ENCODE measurements around the gene OMD. TPM values are rescaled to one million over a fixed set of nuclear protein-coding genes. Genes with fewer than 3 reads are reported as not detected.

OMD gene, protein sequence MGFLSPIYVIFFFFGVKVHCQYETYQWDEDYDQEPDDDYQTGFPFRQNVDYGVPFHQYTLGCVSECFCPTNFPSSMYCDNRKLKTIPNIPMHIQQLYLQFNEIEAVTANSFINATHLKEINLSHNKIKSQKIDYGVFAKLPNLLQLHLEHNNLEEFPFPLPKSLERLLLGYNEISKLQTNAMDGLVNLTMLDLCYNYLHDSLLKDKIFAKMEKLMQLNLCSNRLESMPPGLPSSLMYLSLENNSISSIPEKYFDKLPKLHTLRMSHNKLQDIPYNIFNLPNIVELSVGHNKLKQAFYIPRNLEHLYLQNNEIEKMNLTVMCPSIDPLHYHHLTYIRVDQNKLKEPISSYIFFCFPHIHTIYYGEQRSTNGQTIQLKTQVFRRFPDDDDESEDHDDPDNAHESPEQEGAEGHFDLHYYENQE
- not detected for total RNA-seq

GRCh38 chr9:92424340-92424739, at the start of gene OMD:
Gene OMD (minus strand): TSS chr9:92424471. CDS start chr9:92417558, 6,913 bp downstream.
- intact Hi-C loops (cut with micrococcal nuclease): no loop called here

GRCh38 chr9:92468206-92468605, 43.9 kb upstream of the OMD start:
- Mint-ChIP-seq H3K36me3 (ENCODE audit: low read depth) (no peaks in the 10 kb centered on the region), H3K4me1 (ENCODE audit: low read depth) (no peaks in the 10 kb centered on the region), H3K27me3 (no peaks in the 10 kb centered on the region), H3K27ac (no peak overlapping the region), H3K9me3 (no peaks in the 10 kb centered on the region), H3K4me3 (no peak overlapping the region)
- TF ChIP-seq, protein P1, sequence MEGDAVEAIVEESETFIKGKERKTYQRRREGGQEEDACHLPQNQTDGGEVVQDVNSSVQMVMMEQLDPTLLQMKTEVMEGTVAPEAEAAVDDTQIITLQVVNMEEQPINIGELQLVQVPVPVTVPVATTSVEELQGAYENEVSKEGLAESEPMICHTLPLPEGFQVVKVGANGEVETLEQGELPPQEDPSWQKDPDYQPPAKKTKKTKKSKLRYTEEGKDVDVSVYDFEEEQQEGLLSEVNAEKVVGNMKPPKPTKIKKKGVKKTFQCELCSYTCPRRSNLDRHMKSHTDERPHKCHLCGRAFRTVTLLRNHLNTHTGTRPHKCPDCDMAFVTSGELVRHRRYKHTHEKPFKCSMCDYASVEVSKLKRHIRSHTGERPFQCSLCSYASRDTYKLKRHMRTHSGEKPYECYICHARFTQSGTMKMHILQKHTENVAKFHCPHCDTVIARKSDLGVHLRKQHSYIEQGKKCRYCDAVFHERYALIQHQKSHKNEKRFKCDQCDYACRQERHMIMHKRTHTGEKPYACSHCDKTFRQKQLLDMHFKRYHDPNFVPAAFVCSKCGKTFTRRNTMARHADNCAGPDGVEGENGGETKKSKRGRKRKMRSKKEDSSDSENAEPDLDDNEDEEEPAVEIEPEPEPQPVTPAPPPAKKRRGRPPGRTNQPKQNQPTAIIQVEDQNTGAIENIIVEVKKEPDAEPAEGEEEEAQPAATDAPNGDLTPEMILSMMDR (IDR thresholded peaks at IDR 0.05): no peak
- no peak for ATAC-seq
- ChIA-PET CTCF (no interaction called here), POLR2A (no interaction called here)
- intact Hi-C loops (cut with micrococcal nuclease): no loop called here
- no peak for DNase-seq

More at GRCh38 chr9:92424340-92424739, at the start of gene OMD:
- ChIA-PET CTCF (no interaction called here), POLR2A (no interaction called here)
- no peaks in the 10 kb centered on the region for H3K4me1 Mint-ChIP-seq (ENCODE audit: low read depth)
- H3K27me3 Mint-ChIP-seq: no peaks in the 10 kb centered on the region
- no peaks in the 10 kb centered on the region for H3K36me3 Mint-ChIP-seq (ENCODE audit: low read depth)
- no peaks in the 10 kb centered on the region for H3K9me3 Mint-ChIP-seq
- no peak for ATAC-seq
- H3K27ac Mint-ChIP-seq: no peak within 1 kb of the TSS
- TF ChIP-seq, protein P1 (IDR thresholded peaks at IDR 0.05): no peak
- H3K4me3 Mint-ChIP-seq: no peak within 1 kb of the TSS
- no peak for DNase-seq

- intact Hi-C loops (cut with micrococcal nuclease): no loop called here
- Mint-ChIP-seq H3K4me1 (ENCODE audit: low read depth) (no peaks in the 10 kb centered on the region), H3K9me3 (no peaks in the 10 kb centered on the region), H3K27me3 (no peaks in the 10 kb centered on the region), H3K4me3 (no peak overlapping the region), H3K36me3 (ENCODE audit: low read depth) (no peaks in the 10 kb centered on the region), H3K27ac (no peak overlapping the region)
- TF ChIP-seq, protein P1 (IDR thresholded peaks at IDR 0.05): no peak
- POLR2A ChIA-PET: no interaction called here
- ATAC-seq: no peak
- no peak for DNase-seq
- CTCF ChIA-PET: no interaction called here
Measured at GRCh38 chr9:92467511-92467910, 43.2 kb upstream of the OMD start.

- Mint-ChIP-seq H3K36me3 (ENCODE audit: low read depth) (no peaks in the 10 kb centered on the region), H3K27me3 (no peaks in the 10 kb centered on the region), H3K9me3 (no peaks in the 10 kb centered on the region), H3K27ac (no peak overlapping the region), H3K4me1 (ENCODE audit: low read depth) (no peaks in the 10 kb centered on the region), H3K4me3 (no peak overlapping the region)
- CTCF ChIA-PET: no interaction called here
- POLR2A ChIA-PET: no interaction called here
- ATAC-seq (no peak), DNase-seq (no peak)
- TF ChIP-seq, protein P1 (IDR thresholded peaks at IDR 0.05): no peak
- intact Hi-C loops (cut with micrococcal nuclease): no loop called here
Measured at GRCh38 chr9:92467041-92467440, 42.8 kb upstream of the OMD start.

DNA sequence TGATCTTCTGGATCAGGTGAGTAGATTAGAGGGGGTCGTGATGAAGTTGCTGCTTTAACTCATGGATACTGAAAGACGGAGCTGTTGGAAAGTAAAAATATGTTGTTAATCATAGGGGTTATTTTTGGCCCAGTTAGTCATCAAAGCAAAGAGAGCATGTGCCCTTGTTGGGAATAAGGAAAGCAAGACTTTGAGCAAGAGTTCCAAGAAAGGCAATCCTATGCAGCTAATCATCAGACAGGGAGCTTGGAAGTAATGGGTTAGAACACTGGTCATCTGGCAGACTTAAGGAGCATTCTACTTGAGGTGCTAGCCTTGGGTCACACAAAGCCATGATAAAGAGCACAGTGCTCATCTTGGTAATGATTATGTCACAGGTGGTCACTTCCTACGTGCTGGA, 39.7 kb upstream of the OMD start:
- Mint-ChIP-seq H3K27me3 (no peaks in the 10 kb centered on the region), H3K27ac (no peak overlapping the region), H3K4me3 (no peak overlapping the region), H3K36me3 (ENCODE audit: low read depth) (no peaks in the 10 kb centered on the region), H3K4me1 (ENCODE audit: low read depth) (no peaks in the 10 kb centered on the region), H3K9me3 (no peaks in the 10 kb centered on the region)
- ATAC-seq (no peak), DNase-seq (no peak)
- intact Hi-C loops (cut with micrococcal nuclease): no loop called here
- POLR2A ChIA-PET: no interaction called here
- CTCF ChIA-PET: no interaction called here
- TF ChIP-seq, protein P1 (IDR thresholded peaks at IDR 0.05): no peak

Data from activated CD8-positive, alpha-beta T cell treated with anti-CD3 and anti-CD28 coated beads for 36 hours (primary cell).